GM18909 (cell line): Measurements from ENCODE around the gene FGF12.
"Not testable (repeated sequence)": the region's sequence is repeated elsewhere in the genome, so short reads cannot be mapped to it uniquely, and the experiment has no call there.

Experiments
- ATAC-seq: cut with Tn5 transposase; IDR thresholded peaks from one replicate; pipeline ENCODE4 v1.9.1; 2021; ENCODE audit warnings: mild to moderate bottlenecking; ENCODE audit not compliant: unreplicated experiment, poor library complexity

FGF12 gene

DNA sequence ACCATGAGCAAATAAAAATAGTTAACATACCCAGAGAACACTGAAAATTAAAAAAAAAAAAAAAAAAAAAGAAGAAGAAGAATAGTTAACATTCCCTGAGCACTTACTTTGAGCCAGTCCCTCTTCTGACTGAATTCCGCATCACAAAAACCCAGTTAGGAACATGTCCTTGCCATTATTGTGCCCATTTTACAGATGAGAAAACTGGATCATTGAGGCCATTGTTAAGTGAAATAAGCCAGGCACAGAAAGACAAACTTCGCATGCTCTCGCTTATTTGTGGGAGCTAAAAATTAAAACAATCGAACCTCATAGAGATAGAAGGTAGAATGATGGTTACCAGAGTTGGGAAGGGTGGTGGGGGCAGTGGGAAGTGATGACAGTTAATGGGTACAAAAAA, 119.5 kb downstream of the FGF12 start:
- ATAC-seq: no peak

DNA sequence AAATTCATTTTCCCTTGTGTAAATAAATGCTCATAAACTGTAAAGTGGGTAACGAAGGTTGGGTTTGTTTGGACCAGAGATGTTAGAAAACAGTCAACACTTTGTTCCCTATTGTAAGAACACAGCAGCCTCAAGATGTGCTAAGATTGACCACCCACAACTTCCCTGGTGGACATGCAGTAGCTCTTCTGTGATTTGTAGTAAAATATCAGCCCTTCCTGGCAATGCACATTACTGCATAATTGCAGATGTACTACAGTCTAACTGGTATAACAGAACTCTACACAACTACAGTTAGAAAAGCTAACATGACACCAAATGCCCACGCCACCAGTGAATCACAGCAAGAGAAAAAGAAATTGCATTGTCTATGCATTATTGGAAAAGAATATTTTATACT, 129.4 kb downstream of the FGF12 start:
- ATAC-seq: no peak

DNA sequence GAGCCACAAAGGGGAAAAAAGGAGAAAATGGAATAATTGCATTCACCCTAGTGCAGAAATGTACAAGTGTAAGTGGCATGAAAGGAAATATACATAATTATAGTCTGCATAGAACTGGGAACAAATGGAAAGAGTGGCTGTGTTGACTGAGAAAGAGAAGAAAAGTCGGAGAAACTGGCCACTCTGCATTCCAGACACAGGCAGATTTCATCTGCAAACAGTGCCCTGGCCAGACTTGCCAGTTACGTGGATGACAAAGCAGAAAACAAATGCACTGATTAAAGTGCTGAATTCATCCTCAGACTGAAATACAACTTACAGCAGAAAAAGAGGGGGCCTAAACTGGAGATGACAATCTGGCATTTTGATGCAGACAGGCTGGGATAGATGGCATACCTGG, 129.8 kb downstream of the FGF12 start:
- ATAC-seq: no peak

- no peak for ATAC-seq
These were observed 148.6 kb downstream of the FGF12 start for GRCh38 chr3:192578729-192579128.

- ATAC-seq: no peak
These were observed 149.5 kb downstream of the FGF12 start for GRCh38 chr3:192577811-192578210.

DNA sequence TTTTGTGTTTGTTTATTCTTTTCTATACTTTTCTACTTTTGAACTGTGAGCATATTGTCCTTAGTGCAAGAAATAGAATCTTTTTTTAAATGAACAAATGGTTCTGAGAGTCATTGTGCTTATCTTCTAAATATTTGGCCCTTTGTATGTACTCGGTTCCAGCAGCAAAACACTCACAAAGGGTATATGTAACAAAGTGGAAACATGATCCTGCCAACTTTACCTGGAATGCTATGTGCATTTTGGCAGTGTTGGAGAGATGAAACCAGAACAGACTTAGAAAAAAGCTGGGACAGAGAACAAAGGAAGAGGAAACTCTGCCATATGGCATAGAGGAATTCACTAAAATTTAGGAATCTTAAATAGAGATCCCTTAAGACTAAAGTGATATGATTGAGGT, 150.1 kb downstream of the FGF12 start:
- no peak for ATAC-seq

- not testable (repeated sequence) for ATAC-seq
These were observed 150.6 kb downstream of the FGF12 start for GRCh38 chr3:192576704-192577103.

DNA sequence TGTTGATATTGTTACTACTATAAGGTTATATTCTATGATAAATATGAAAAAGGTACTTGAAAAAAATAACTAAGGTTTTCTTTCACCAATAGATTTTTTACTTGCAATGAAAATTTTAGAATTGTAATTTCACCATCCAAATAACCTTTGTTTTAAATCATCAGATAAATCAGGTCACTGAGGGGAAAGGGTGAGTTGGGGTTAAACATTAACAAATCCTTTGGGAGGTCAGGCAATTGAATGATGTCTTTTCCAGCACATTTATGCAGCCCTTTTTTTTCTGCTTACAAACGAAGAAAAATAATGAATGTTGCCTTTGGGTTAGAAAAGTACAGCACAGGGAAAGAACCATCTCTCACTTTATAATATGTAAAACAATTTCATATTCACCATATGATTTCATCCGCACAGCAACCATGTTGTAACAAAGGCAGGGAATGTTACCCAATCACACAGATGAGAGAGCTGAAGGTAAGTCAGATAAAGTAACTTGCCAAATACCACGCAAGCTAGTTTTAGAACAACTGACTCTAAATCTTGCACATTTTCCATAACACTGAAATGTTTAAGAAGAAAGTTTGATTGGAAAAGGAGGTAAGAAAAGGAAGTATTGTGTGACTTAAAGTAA, 151.3 kb downstream of the FGF12 start:
- ATAC-seq: no peak

DNA sequence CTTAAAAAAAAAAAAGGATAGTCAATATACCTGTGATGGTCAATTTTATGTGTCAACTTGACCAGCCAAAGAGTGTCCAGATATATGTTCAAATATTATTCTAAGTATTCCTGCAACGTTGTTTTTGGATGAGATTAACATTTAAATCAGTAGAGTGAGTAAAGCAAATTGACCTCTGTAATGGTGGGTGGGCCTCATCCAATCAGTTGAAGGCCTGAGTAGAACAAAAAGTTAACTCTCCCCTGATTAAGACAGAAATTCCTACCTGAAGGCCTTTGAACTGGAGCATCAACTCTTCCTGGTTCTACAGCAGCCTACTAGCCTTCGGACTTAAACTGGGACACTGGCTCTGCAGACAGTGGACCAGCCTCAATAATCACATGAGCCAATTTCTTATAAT, 154.1 kb downstream of the FGF12 start:
- ATAC-seq: no peak

GRCh38 chr3:192570821-192571791, 156.2 kb downstream of the FGF12 start:
- ATAC-seq: no peak

GRCh38 chr3:192570315-192570714, 157.0 kb downstream of the FGF12 start:
- no peak for ATAC-seq

DNA sequence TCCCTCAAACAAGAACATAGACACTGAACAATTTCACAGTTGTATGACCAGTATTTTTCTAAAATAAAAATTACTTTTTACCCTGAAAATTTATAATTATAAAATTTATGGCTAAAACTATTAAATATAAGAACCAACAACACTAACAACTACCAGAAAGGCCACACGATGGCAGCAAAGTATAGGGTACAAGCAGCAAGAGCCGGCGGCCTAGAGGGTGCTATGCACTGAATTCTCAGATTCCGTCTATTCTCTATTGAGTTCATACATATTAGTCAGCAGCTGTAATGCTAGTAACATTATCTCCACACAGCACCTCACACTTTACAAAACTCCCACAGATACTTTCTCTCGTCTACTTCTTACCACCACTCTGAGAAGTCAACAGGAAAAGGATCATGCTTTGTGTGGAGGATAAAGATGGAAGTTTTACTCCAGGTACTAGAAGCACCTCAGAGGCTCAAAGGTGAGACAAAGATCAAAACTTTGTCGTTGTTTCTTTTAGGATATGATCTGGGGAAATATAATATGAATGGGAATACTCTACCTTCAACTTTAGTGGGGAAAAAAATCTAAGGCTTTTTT, 160.5 kb downstream of the FGF12 start:
- peak; percentile 86 for ATAC-seq

- ATAC-seq: no peak
These were observed 162.7 kb downstream of the FGF12 start for GRCh38 chr3:192564611-192565010.

DNA sequence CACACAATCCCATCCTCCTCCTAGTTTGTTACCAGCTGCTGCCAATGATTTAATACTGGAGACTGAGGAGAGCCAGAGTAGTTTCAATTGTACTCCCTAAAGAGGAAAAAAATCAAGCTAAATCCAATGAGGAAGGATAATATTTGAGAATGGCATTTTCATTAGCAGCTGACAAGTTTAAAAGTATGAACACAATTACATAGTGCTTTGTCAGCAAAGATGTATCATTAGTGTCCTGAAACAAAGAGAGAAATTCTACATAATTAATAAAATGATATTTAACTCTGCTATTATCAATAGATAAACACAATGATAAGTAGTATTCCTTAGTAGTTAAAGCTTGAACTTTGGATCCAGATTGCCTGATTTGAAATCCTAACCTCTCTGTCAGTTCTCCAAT, 163.9 kb downstream of the FGF12 start:
- ATAC-seq: no peak

GRCh38 chr3:192553707-192554106, 173.6 kb downstream of the FGF12 start:
- ATAC-seq: no peak

GRCh38 chr3:192550356-192550755, 177.0 kb downstream of the FGF12 start:
- ATAC-seq: no peak

- no peak for ATAC-seq
These were observed 182.0 kb downstream of the FGF12 start for GRCh38 chr3:192545333-192545732.

DNA sequence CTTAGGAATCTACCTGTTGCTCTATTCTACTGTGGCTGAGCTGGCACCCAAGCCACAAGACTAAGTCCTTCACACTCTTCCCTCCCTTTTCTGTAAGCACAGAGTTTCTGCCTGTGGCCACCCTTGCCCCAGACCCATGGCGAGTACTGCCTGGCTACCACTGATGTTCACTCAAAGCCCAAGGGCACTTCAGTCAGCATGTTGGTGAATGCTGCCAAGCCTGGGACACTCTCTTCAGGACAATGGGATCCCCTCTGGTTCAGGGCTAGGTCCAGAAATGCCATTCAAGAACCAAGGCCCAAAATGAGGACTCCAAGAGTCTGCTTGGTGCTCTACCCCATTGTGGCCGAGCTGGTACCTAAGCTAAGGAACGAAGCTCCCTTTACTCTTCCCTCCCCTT, 184.2 kb downstream of the FGF12 start:
- no peak for ATAC-seq

DNA sequence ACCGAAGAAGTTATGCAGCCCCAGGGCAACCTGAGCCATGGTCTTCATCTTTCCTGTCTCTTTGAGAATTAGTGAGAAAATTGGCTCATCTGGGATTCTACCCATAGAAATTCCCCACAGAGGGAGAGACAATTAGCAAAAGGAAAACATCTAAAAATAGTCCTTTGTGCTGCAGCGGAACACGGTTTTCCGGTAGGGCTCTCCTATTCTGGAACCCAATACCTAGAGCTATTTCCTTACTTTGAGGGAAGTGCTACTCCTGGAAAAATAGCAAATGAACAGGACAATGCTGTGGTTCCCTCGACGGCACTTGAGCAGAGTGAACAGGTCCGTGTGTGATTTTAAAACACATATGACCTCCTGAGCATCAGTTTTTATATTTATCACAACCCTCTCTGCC, 210.5 kb downstream of the FGF12 start:
- no peak for ATAC-seq

- ATAC-seq: no peak
These were observed 211.7 kb downstream of the FGF12 start for GRCh38 chr3:192515664-192516045.
